Fibroblast of mammary gland (primary cell): ENCODE measurements around the gene FOXK1.

Source experiments
- DNase-seq: peaks from one replicate; pipeline ENCODE4 v3.0.0-alpha.2; 2010; ENCODE audit warnings: low read depth
- H3K4me3 ChIP-seq: 2 replicates; pipeline ENCODE4 v1.5.1; 2011; ENCODE audit warnings: low read depth, mild to moderate bottlenecking, low read length, moderate library complexity; ENCODE audit not compliant: control insufficient read depth
- CTCF ChIP-seq: conservative IDR thresholded peaks from 2 replicates; pipeline ENCODE4 v1.5.1; 2011; ENCODE audit warnings: low read depth, low read length, inconsistent platforms; ENCODE audit not compliant: control insufficient read depth, insufficient read depth

FOXK1 gene

GRCh38 chr7:4763794-4764185 lies 81.7 kb downstream of the FOXK1 start:
- no peak for DNase-seq
- TF ChIP-seq CTCF = no peak
- no peak overlapping the region for H3K4me3 ChIP-seq

GRCh38 chr7:4764402-4765007 lies 82.4 kb downstream of the FOXK1 start:
- no peak for DNase-seq
- no peak overlapping the region for H3K4me3 ChIP-seq
- no peak for TF ChIP-seq CTCF

GRCh38 chr7:4765776-4766490 lies 83.8 kb downstream of the FOXK1 start:
- no peak for DNase-seq
- TF ChIP-seq CTCF = peak; percentile 22
- no peak overlapping the region for H3K4me3 ChIP-seq

- no peak for DNase-seq
- no peak overlapping the region for H3K4me3 ChIP-seq
Measured at GRCh38 chr7:4766666-4767519, 84.8 kb downstream of the FOXK1 start.

GRCh38 chr7:4768597-4769569 lies 86.8 kb downstream of the FOXK1 start:
- TF ChIP-seq CTCF = no peak
- no peak overlapping the region for H3K4me3 ChIP-seq
- DNase-seq = no peak

More at GRCh38 chr7:4766666-4767519, 84.8 kb downstream of the FOXK1 start:
- no peak for TF ChIP-seq CTCF

GRCh38 chr7:4769761-4770160 lies 87.7 kb downstream of the FOXK1 start:
- no peak for DNase-seq
- H3K4me3 ChIP-seq = no peak overlapping the region
- no peak for TF ChIP-seq CTCF
